Occipital lobe (tissue), 2 donors: ENCODE measurements around the gene SNF8. TPM values are rescaled to one million over a fixed set of nuclear protein-coding genes. Genes with fewer than 3 reads are reported as not detected.
A peak's percentile ranks its signal among the peaks of the same experiment; 100 is the strongest.
"Not testable (repeated sequence)": the region's sequence is repeated elsewhere in the genome, so short reads cannot be mapped to it uniquely, and the experiment has no call there.

Source experiments
- DNase-seq: peaks from one replicate; lab custom pipeline; 2025; lab: John Stamatoyannopoulos, UW
- total RNA-seq: library from RNA; depleted of rRNA; stranded (reverse); fragments of >200 nt; gene quantifications from one replicate; pipeline ENCODE4 v1.2.3, GENCODE V29; 2014

The SNF8 gene, protein sequence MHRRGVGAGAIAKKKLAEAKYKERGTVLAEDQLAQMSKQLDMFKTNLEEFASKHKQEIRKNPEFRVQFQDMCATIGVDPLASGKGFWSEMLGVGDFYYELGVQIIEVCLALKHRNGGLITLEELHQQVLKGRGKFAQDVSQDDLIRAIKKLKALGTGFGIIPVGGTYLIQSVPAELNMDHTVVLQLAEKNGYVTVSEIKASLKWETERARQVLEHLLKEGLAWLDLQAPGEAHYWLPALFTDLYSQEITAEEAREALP
- 38.4 TPM for total RNA-seq

DNA sequence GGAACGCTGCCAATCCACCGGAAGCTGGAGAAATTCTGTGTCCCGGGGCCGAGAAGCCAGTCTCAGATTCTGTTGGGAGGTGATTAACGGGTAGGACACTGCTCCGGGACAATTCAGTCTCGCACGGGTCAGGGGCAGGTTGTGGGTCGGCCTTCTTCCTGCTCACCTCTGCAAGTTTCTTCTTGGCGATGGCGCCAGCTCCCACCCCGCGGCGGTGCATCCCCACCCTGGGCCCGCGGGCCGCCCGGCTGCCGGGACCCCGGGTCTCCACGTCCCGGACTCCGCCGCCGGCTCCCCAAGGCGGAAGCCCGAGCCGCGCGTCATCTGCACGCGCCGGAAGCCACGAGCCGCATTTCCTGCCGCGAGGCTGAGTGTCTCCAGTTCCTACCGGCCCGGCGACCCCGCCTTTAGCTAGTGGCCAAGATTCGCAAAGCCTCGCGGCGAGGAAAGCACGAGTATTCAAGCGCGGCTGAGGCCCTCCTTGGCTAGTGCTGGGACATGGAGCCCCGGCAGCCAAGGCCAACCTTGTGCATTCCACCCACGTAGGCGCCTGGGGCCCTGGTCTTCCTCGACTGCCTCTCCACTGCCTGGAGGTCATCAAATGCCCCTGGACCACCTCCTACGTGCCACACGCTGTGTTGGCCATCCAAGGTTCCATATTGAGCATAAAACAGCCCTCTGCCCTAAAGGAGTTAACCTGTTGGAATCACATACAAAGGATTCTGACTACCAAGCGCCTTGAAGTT, at the start of gene SNF8:
Gene SNF8, minus strand, starts transcription at position 328 of the 746 bp plus-strand sequence. Its CDS starts 108 bp downstream, at position 220.
- DNase-seq: peak; percentile 85

DNA sequence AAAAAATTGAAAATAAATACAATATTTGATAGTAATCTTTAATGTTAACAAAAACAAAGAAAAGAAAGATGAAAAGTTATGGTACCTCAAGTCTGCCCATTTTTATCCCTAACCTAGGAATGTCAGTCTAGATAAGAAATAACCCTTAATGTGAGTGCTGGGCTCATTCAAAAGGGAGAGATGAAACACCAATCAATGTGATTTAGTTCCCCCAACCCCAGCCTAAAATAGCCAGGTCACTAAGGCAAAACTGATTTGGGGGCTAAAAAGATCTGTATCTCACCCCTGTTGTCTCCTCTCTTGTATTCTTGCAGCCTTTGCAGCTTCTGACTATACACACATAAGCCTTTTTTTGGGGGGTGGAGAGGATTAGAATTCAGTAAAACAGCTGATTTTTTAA, 49.3 kb upstream of the SNF8 start:
- no peak for DNase-seq

DNA sequence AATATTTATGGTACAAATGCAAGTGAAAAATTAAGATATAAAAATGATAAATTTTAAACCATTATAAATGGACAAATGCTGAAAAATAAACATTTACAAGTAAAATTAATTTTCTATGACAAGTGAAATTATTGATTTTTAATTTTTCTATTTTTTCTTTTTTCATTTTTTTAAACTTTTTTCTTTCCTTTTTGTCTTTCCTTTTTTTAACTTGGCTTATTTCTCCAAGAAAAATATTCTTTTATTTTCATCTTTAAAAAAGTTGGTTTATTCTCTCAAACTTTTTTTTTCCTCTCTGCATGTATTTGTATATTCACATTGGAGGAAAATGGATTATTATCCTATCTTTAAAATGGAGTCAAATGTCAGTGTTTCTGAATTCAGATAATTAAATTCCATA, 48.7 kb upstream of the SNF8 start:
- no peak for DNase-seq

DNA sequence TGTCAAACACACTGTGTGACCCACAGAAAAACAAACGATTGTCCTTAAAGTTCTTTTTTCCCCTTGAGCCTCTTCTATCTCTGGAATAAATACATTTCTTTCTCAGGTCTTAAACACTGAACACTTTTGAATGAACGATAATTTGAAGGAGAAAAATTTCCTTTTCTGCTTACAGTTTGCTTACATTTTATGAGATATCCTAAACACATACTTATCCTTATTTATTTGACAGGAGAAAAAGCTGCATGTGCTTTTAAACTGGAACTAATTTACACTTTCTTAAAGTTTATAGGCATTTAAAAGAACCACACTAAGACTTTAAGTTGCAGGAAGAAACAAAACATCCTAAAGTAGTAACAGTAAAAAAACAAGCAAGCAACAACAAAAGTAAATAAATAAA, 47.8 kb upstream of the SNF8 start:
- DNase-seq: no peak

DNA sequence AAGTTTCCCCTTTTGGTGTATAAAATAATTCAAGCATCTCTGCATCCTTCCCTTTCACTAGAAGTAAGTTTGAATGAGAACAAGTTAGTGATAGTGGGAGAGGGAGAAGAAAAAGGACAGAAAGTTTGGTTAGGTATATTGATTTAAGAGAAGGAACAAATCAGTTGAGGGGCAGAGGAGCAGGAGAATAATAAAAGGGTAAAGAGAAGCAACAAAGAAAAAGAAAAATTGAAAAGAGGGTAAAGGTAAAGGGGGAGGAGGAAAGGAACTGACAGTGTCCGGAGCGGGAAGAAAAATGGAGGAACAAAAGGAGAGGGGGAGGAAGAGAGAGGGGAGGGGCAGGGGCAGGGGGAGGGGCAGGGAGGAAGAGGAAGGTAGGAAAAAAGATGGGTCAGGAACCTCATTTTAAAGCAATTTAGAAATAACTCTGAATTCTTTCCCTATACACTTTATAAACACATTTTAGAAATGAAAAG, 46.3 kb upstream of the SNF8 start:
- no peak for DNase-seq

DNA sequence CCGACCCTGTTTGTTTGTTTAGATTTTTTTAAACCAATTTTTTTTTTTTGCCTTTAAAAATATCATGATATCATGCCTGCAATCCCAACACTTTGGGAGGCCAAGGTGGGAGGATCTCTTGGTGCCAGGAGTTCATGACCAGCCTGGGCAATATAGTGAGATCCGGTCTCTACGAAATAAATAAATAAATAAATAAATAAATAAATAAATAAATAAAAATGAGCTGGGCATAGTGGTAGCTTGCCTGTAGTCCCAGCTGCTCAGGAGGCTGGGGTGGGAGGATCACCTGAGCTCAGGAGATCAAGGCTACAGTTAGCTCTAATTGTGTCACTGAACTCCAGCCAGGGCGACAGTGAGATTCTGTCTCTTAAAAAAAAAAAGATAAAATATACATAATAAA, 44.5 kb upstream of the SNF8 start:
- no peak for DNase-seq

DNA sequence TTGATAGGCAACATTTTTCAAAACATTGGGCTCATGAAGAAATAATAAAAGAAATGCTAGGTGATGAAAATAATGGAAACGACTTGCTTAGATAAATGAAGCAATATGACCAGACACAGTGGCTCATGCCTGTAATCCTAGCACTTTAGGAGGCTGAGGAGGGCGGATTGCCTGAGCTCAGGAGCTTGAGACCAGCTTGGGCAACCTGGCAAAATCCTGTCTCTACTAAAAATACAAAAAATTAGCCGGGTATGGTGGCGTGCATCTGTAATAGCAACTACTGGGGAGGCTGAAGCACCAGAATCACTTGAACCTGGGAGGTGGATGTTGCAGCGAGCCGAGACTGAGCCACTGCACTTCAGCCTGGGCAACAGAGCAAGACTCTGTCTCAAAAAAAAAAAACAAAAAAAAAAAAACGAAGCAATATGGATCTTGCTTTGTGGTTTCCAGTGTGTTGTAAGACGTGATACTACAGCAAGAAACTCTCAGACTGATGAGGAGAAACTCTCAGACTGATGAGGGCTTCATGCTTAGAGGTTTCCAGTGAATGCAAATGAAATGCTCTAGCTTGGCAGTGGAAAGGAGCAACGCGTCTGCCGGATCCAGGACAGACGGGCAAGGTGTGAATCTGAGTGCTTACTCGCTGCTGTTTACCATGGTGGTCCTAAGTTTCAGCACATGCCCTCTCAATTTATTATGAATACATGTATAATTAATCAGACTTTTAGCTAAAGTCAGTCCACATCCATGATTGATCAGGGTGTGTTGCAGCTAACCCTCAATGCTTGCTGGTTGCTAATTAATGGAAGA, 41.0 kb upstream of the SNF8 start:
- no peak for DNase-seq

DNA sequence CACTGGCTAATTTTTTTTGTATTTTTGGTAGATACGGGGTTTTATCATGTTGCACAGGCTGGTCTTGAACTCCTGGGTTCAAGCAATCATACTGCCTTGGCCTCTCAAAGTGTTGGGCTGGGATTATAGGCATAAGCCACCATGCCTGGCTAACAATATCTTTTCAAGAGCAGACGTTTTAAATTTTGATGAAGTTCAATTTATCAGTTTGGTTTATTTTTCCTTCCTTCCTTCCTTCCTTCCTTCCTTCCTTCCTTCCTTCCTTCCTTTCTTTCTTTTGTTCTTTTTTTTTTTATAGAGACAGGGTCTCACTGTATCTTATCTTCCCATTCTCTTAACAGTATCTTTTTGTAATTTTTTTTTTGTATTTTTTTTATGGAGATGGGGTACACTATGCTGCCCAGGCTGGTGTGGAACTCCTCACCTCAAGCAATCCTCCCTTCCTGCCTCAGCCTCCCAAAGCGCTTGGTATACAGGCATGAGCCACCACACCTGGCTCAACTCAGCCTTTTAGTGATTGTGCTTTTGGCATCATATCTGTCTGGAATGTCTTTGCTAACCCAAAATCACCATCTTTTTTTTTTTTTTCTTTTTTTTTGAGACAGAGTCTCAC, 37.4 kb upstream of the SNF8 start:
- no peak for DNase-seq

DNA sequence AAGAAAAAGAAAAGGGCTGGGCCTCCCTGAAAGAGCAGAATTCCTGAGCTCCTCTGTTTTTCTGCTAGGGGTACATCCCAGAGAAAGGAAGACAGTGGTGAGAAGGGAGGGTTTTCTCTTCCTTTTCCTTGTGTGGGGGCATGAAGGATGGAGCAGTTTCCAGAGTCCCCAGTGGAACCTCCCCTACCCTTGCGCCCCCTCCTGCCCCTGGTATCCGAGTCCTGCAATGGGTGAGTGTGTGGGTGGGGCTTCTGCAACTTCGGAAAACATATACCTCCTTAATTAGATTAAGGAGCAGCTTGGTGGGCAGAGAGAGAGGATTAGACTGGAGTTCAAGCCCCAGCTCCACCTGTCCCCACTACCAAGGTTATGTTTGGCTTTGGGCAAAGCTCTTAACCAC, 29.2 kb upstream of the SNF8 start:
- no peak for DNase-seq

DNA sequence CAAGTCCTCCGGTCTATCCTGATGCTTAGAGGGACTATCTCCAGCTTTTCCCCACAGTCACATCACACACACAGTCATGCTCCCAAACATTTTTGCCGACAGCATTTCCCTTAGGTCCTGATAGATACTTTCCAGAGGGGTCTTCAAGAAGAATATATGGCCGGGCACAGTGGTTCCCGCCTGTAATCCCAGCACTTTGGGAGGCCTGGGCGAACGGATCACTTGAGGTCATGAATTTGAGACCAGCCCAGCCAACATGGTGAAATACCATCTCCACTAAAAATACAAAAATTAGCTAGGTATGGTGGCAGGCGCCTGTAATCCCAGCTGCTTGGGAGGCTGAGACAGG, 28.1 kb upstream of the SNF8 start:
- no peak for DNase-seq

DNA sequence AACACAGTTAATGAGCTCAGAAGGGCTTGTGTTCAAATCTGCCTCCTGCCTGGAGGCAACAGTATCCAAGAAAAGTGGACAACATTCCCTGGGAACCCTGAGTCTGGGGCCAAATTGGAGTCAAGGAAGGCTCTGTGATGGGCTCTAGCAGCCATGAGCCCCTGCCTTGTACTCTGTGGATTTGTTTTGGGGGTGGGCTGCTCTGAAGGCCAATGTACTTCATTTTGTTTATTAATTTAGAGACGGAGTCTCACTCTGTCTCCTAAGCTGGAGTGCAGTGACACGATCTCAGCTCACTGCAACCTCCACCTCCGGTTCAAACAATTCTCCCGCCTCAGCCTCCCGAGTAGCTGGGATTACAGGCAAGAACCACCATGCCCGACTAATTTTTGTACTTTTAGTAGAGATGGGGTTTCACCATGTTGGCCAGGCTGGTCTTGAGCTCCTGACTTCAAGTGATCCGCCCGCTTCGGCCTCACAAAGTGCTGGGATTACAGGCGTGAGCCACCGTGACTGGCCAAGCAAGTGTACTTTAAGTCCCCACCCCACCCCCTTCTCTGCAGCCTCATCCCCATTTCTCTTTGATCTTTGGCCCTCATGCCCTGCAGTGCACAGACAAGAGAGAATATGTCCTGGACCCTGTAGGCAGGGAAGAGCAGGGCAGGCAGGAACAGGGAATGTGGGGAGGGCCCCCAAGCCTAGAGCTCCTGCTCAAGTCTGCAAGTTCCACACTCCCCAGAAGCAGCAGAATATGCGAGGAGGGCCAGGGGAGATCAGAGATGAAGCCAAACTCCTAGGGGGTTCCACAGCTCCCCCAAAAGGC, 26.4 kb upstream of the SNF8 start:
- DNase-seq: no peak

DNA sequence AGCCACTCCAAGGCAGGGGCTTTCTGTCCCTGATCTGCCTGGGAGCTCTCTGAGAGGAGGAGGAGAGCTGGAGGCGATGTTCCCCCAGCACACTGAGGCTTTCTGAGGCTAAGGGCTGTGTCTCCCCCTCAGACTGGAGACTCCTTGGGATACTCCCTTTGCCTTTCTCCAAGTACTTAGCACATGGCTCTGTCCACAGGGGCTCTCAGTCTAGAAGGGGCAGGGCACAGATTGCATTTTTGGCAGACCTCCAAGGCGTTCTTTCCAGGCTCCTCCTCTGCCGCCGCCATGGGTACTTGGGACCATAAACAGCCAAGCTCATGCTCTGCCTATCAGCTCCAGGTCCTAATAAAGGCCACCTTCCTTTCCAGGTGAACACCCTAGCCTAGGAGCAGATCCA, 25.6 kb upstream of the SNF8 start:
- DNase-seq: no peak

DNA sequence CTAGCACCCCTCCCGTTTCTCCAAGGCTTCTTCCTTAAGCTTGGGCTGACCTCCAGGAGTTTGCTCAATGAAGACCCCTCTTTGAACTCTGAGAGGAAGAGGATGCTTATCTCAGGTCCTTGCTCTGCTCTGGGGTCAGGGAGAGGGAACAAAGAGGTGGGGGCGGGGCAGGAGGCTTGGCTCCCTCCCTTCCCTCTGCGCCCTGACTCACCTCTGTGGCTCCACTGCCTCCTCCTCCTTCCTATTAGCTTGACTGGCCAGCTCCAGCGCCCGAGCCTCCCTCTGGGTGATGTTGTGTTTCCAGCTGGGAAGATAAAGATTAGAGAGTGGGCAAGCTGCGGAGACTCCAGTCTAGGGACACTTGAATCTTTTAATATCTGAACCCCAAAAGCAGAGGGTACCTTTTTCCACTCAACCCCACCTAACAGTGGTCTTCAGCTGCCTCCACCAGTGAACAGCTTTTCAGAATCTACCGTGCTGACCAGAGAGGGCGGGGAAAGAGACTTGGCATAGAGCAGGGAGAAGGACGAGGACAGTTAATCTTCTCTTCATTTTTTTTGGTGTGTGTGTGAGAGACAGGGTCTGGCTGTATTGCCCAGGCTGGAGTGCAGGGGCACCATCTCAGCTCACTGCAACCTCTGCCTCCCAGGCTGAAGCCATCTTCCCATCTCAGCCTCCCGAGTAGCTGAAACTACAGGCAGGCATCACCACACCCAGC, 17.0 kb upstream of the SNF8 start:
- no peak for DNase-seq

DNA sequence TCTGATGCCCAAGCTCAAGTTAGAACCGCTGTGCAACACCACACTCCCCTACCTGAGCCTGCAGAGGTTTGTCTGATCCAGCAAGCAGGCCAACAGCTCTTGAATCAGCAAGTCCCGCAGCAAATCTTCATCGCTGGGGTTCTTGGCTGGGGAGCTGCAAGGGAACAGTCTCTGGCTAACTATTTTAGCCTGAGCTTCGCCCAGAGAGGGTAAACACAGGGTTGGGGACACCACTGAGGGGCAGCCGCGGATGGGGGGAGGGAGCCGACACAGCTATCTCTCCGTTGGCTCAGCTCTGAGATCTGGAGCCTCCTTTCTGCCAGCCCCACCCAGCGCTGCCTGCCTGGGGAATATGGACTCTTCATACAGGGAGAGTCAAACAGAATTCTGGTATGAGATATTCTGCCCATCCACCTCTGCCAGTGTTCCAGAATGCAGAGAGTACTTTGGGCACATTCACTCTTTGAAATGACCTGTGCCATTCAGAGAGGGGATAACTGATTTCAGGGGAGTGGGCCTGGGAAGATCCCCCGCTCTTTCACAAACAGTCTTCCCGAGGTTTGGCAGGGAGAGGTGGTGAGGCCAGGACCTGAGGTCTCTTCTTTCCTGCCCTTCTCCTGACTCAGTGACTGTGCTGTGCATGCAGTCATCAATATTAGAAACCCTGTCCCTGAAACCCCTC, 16.3 kb upstream of the SNF8 start:
- DNase-seq: no peak

DNA sequence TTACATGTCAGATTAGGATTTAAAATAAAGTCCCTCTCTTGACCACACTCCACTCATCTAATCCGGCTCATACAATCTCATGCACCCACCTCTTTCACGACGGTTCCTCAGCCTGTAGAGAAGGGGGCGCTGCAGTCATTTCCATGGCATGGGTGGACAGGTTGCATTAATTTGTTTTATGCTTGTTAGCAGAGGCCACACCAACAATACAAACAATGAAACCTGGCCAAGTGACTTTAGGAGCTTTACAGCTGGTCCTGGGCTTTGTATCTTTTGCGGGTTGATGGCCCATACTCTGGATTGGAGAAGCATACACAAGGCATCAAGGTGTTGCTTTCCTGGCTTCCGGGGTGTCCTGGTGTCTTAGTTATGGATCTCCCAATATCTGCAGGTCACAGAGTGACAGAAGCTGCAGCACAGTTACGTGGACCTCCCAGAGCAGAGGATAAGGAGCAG, 9.7 kb upstream of the SNF8 start:
- DNase-seq: no peak

DNA sequence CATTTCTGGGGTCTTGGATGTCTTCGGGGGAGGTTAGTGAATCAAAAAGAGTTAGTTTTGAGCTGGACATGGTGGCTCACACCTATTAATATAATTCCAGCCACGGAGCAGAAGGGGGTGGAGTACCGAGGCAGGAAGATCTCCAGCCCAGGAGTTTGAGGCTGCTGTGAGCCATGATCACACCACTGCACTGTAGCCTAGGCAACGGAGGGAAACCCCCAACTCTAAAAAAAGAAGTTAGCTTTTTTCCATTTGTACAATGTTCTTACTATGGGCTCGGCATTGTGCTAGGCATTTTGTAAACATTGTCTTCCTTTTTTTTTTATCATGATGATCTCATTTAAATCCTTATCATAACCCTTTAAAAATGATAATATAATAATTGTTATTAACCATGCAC, 8.3 kb upstream of the SNF8 start:
- DNase-seq: no peak

DNA sequence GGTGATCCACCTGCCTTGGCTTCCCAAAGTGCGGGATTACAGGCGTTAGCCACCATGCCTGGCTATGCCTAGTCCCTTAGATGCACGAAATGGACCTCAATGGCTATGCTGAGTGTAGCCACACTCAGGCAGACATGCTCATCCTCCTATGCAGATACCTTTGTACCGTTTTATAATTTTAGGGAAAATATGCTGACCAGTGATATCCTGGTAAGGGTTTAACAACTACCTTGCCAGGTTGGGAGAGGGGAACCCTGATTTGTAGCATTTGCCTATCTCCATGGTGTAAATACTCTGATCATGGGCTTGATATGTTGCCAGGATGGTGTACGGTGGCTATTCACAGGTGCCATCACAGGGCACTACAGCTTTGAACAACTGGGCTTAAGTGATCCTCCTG, 6.9 kb upstream of the SNF8 start:
- DNase-seq: no peak

DNA sequence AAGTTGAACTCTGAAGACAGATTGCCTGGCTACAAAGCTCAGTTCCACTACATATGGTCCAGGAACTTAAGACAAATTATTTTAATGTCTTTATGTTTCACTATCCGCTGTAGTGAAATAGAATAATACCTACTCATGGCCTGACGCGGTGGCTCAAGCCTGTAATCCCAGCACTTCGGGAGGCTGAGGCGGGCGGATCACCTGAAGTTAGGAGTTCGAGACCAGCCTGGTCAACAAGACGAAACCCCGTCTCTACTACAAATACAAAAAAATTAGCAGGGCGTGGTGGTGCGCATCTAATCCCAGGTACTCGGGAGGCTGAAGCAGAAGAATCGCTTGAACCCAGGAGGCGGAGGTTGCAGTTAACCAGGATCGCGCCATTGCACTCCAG, 614 bp upstream of the SNF8 start:
- not testable (repeated sequence) for DNase-seq

DNA sequence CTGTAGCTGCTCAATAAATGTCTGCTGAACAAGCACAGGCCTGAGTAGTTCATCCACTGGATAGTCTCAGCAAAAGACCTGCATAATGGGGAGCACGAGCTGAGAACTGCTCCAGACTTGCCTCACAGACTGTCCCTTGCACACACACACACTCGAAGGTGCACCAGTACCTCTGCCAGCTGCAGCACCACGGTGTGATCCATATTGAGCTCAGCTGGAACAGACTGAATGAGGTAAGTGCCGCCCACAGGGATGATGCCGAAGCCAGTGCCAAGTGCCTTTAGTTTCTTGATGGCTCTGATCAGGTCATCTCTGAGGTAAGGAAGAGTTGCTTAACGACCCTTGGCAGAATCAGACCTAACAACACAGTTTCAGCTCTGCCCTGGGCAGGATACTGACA, 11.6 kb downstream of the SNF8 start:
- DNase-seq: no peak

DNA sequence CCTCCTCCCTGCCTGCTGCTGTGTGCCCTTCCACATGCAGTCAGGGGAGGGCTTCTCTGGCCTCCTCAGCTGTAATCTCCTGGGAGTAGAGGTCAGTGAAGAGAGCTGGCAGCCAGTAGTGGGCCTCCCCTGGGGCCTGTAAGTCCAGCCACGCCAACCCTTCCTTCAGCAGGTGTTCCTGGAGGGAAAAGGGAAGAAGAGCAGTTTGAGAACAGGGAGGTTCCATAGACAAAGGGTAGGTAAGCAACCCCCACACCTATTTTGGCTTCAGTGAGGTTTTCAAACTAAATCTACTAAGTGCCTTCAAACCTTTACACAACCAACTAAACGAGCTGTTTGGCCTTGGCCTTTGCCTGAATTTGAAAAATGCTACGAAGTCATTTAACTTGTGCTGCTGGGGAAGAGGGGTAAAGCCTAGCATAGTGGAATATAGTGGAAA, 14.2 kb downstream of the SNF8 start:
- DNase-seq: no peak
